ENCODE results near the gene XPO5.
"Not testable (repeated sequence)": the region's sequence is repeated elsewhere in the genome, so short reads cannot be mapped to it uniquely, and the experiment has no call there.

Gene XPO5

DNA sequence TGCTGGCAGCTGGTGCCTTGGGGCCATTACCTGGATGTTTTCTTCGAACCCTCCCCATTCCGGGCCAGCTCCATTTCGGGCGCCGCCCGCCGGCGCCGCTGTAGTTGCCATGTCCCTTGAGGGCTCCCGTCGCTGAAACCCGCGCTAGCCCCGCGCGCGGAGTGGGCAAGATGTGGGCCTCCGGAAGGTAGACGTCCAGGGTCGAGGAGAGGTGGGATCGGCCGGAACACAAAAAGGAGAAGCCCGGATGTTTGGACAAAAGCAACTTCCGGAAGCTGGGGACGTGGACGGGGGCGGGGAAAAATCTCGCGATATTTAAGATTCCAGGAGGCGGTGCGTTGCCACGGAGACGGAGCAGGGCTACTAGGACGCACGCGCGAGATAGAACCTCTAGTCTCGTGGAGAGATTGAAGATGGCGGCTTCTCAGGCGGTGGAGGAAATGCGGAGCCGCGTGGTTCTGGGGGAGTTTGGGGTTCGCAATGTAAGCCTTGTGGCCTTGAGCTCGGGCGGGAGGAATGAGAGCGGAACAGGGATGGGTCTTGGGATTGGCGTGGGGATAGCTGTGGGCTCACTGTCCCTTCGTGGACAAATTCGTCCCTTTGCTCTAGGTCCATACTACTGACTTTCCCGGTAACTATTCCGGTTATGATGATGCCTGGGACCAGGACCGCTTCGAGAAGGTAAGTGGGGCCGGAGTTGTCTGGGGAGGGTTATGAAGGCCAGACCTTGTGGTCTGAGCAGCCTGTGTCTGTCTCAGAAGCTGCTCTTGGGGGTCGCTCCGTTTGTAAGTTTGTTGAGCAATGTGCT lies 58.9 kb downstream of the XPO5 start, which contains the start of the genes POLR1C and YIPF3:
Gene POLR1C (plus strand): TSS at position 393 of the 808 bp plus-strand sequence. CDS start 21 bp downstream, at position 414.
Gene YIPF3 (minus strand): TSS at position 230 of the 808 bp plus-strand sequence. CDS start 119 bp downstream, at position 111.
- peak; percentile 58 for DNase-seq

GRCh38 chr6:43516367-43516696 lies 59.5 kb downstream of the XPO5 start:
- no peak for DNase-seq

GRCh38 chr6:43515808-43516207 lies 60.0 kb downstream of the XPO5 start:
- no peak for DNase-seq

DNA sequence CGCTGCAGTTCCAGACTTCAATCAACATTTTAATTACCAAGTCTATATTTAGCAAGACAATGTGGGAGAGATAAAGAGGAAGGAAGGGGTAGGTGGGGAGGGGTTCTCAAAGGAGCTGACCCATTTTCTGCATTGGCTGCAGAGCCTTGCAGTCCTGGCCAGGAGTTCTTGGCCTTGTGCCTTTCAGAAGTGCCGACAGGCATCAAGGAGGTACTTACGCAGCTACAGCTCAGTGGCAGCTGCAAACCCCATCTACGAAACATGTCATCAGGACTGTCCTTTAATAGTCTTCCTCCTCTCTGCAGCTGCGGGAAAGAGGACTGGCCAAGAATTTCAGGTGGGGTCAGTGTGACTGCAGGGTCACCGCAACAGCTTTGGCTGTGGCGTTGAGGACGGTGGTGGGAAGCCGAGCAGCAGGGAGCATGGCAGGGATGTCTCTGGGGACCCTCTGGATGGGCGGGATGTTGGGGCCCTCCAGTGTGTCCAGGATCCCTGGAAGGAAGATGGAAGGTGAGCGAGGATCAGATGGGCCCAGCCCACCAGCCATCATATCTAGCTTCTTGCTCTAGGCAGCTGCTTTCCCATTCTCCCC lies 63.9 kb downstream of the XPO5 start:
- DNase-seq, result no peak

DNA sequence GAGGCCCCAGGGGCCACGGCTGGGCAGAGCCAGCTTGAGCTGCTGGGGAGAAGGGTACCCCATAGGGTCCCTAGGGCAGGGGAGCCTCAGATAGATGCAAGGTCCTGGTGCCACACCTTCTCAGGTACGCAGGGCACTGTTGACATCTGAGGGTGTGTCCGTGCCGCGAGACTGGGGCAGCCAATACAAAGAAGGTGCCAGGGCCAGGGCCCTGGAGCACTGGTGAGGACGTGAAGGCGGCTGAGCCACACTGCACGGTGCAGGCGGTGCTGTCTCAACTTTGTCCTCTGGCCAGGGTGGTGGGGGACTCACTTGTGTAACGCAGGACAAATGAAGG lies 65.0 kb downstream of the XPO5 start:
- DNase-seq, result no peak

DNA sequence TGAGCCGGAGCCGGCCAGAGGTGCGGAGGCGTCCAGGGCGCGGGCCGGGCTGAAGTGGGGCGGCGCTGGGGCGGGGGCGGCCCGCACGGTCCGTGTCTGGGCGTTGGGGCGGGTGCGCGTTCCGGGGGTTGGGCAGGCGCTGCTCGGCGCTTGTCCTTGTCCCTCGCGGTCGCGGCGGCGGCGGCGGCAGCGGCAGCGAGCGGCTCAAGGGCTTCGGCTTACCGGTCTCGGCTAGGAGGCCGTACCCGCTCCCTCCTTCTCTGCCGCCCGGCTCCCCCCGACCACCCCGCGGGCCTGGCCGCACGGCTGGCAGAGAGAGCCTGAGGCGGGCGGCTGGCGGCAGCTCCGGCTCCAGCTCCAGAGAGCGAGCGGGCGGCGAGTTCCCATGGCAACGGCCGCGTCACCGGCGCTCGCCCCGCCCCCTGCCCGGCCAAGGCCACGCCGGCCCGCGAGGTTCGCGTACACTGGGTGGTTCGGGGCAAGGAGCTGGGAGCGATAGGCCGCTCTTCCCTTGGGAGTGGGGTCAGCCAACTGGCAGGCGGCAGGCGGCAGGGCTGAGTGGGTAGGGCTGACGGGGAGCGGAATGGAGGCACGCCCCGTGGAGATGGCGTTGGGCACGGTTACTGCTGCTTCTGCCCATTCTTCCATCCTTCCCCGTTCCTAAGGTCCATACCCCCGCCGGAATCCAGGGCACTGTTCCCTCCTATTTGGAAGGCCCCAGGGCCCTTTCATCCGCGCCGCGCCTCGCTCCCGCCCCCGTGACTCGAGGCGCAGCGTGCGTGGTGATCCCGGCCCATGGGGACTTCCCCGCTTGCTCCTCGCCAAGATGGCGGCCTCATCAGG lies 65.6 kb downstream of the XPO5 start, which contains the start of gene LRRC73:
Gene LRRC73 (minus strand): TSS at position 363 of the 843 bp plus-strand sequence. CDS start 561 bp downstream, outside the sequence.
- DNase-seq, result peak; percentile 70

GRCh38 chr6:43509142-43509983 lies 66.5 kb downstream of the XPO5 start:
- DNase-seq, result no peak

- no peak for DNase-seq
Observed at GRCh38 chr6:43508481-43509141, 67.2 kb downstream of the XPO5 start.

DNA sequence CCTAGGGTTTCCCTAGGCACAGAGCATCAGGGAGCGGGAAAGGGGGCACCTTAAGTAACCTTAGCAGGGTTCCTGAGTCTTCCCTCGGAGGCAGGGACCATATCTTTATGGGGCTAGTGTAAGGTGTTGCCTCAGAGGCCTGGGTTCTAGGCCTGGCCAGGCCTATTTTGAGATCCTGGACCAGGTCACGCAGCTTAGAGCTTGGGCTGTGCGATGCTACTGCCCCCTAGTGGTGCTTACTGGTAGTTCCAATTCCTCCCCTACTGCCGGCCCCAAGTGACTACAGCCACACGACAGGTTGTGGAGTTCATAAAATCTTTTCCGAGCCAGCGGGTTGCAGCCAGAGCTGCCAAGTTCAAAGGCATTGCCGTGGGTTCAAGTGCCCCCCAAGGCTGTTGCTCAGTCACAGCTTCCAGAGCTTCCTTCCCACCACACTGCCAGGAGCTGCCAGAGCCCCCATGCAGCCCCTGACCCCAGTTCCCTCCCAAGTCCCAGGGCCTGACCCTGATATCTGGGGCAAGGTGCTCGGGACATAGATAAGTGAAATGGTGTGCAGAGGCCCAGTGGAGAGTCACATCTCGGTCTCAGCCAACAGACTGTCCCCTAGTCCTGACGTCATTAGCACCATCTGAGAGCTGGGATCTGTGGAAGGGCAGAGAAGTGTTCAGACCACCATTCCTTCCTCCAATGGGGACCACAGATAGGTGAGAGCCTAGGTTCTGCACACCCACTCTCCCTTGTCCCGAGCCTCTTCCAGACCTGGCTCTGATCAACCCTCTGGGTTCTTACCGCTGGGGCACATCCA lies 69.0 kb downstream of the XPO5 start:
- DNase-seq, result no peak

DNA sequence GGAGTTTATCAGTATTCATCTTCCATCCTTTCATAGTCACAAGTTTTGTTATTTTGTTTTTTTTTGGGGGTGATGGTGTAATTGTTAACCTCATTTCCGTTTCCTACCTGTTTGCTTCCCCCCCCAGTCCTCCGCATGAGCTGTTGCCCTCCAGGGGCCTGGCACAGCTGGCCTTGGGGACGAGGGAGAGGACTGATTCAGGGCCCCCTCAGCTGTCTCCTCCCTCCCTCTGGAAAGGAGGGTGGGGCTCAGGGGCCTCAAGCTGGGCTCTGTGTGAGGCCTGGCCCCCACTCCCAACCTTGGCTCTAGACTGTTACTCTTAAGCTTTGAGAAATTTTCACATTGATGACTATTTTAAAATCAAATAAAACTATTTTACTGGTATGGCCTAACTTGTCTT lies 69.7 kb downstream of the XPO5 start:
- DNase-seq, result no peak

- no peak for DNase-seq
Observed at GRCh38 chr6:43505718-43506117, 70.1 kb downstream of the XPO5 start.

GRCh38 chr6:43504756-43505593 lies 70.9 kb downstream of the XPO5 start:
- no peak for DNase-seq

DNA sequence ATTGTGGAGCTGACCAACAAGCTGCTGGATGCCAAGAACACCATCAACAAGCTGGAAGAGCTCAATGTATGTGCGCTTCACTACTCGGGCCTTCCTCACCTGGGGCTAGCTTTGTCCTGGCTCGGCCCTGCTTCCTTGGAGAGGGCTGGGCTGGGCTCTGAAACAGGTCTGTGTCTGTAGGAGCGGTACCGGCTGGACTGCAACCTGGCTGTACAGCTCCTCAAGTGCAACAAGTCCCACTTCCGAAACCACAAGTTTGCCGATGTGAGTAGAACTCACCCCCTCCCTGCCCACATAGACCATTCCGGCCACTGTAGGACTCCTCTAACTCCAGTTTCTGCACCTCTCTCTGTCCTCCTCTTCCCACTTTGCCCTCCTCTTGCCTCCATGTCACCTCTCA lies 72.4 kb downstream of the XPO5 start:
- DNase-seq, result no peak

- DNase-seq, result no peak
Observed at GRCh38 chr6:43502666-43503065, 73.2 kb downstream of the XPO5 start.

- no peak for DNase-seq
Observed at GRCh38 chr6:43500921-43501320, 74.9 kb downstream of the XPO5 start.

DNA sequence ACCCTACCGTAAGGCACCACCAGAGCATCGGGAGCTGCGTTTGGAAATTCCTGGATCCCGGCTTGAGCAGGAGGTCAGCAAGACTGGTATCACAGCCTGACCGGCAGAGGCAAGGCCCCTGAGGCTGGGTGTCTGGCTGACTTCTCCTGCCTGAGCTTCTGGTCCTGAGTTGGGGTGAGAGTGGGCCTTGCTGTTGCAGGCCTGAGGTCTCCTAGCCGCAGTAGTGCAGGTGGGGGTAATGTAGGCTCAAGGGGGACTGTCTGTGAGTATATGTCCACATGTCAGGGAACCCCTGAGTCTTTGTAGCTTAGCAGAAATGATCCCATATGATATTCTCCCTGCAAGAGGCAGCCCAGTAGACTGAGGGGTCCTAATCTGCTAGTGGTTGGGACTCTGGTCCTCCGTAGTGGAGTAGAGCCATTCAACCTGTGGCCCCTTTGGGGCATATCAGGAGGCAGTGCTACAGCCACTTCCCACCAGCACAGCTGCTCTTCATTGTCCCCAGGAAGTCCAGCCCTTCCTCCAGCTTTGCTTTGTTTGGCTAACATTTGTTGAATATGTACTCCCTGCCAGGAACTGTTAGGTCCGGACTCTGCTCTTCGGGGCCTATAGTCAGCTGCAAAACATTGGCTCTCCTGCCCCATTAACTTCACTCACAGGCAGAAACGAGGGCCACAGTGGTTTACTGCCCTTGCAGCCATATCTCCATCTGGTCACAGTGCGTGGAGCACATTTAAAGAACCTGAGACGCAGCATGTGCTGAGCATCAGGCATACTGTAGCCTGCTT lies 76.6 kb downstream of the XPO5 start:
- DNase-seq, result no peak

GRCh38 chr6:43498291-43498690 lies 77.5 kb downstream of the XPO5 start:
- DNase-seq, result not testable (repeated sequence)

DNA sequence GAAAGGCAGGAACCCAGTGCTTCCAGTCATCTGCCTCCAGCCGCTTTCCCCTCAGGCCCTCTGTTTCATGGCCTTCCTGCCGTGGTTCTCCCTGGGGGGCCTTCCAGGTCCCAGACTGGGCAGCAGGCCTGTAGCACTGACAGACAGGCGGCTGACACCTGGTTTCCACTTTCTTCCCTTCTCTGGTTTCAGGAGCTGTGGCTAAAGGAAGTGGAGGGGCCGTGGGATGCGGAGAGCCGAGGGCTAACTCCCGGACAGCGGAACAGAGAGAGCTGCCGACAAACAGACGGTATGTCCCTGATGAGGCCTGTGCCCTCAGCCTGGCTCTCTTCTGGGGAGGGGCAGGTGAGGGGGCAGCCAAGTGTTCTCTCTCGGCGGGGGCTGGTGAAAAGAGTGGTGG lies 78.1 kb downstream of the XPO5 start:
- no peak for DNase-seq

GRCh38 chr6:43497129-43497396 lies 78.8 kb downstream of the XPO5 start:
- DNase-seq, result no peak
